Activated T-cell treated with anti-CD3 and anti-CD28 coated beads, Interleukin-2, amount 50 U/mL, for 72 hours (primary cell): ENCODE measurements around the gene TMEM123. TPM values are rescaled to one million over a fixed set of nuclear protein-coding genes. Genes with fewer than 3 reads are reported as not detected.

ENCODE experiments used
- ATAC-seq, 2 donors: fragments of 150-1000 bp; cut with Tn5 transposase; replicated peaks in 1 of 2; 2 replicates each; pipeline ENCODE4 v1.10.0; 2021; ENCODE audit warnings: moderate library complexity in 2 of 2, mild to moderate bottlenecking in 1 of 2
- DNase-seq, 2 donors: peaks; one replicate each; pipeline ENCODE4 v3.0.0; 2021 to 2022; ENCODE audit warnings: mixed read lengths in 1 of 2
- H3K27ac Mint-ChIP-seq: one replicate; pipeline ENCODE4 v1.8.0; 2022; ENCODE audit warnings: mild to moderate bottlenecking, moderate library complexity, mixed read lengths
- H3K27me3 Mint-ChIP-seq: one replicate; pipeline ENCODE4 v1.8.0; 2022; ENCODE audit warnings: low read depth, mixed read lengths
- H3K36me3 Mint-ChIP-seq, 2 donors: one replicate each; pipeline ENCODE4 v1.8.0; 2022; ENCODE audit warnings: mixed read lengths in 2 of 2, mild to moderate bottlenecking in 1 of 2; ENCODE audit not compliant: insufficient read depth in 2 of 2
- H3K4me1 Mint-ChIP-seq: one replicate; pipeline ENCODE4 v1.8.0; 2022; ENCODE audit warnings: low read depth, mixed read lengths
- H3K4me3 Mint-ChIP-seq, 2 donors: one replicate each; pipeline ENCODE4 v1.8.0; 2022; ENCODE audit warnings: mild to moderate bottlenecking in 2 of 2, mixed read lengths in 2 of 2, moderate library complexity in 2 of 2
- H3K9me3 Mint-ChIP-seq, 2 donors: one replicate each; pipeline ENCODE4 v1.8.0; 2022; ENCODE audit warnings: mixed read lengths in 2 of 2
- total RNA-seq, 2 donors: library from RNA; stranded (reverse); gene quantifications; one replicate each; pipeline ENCODE4 v1.2.3, GENCODE V29; 2022

TMEM123 gene
- total RNA-seq, 2 donors from 2014 or later, result 279 to 347 TPM

GRCh38 chr11:102390667-102391465, 61.7 kb downstream of the TMEM123 start:
- Mint-ChIP-seq H3K27me3 (no peaks in the 10 kb centered on the region), H3K36me3 (peaks cover 8 to 36% of the 10 kb centered on the region in 2 donors), H3K9me3 (peaks cover 0 to 2% of the 10 kb centered on the region in 2 donors), H3K27ac (peak overlapping the region; percentile 30), H3K4me1 (peaks cover 38% of the 10 kb centered on the region), H3K4me3 (no peak overlapping the region)
- peak; percentile 68 to 81 for ATAC-seq
- peak; percentile 63 to 64 for DNase-seq

GRCh38 chr11:102389253-102389652, 63.3 kb downstream of the TMEM123 start:
- Mint-ChIP-seq H3K27me3 (no peaks in the 10 kb centered on the region), H3K4me3 (no peak overlapping the region), H3K36me3 (peaks cover 8 to 33% of the 10 kb centered on the region in 2 donors), H3K9me3 (peaks cover 0 to 2% of the 10 kb centered on the region in 2 donors), H3K27ac (no peak overlapping the region), H3K4me1 (peaks cover 35% of the 10 kb centered on the region)
- DNase-seq, result no peak
- no peak for ATAC-seq

GRCh38 chr11:102387043-102387781, 65.4 kb downstream of the TMEM123 start:
- peaks cover 7 to 24% of the 10 kb centered on the region in 2 donors for H3K36me3 Mint-ChIP-seq
- H3K27me3 Mint-ChIP-seq, result no peaks in the 10 kb centered on the region
- no peak for DNase-seq
- peaks cover 23% of the 10 kb centered on the region for H3K4me1 Mint-ChIP-seq
- peaks cover 0 to 2% of the 10 kb centered on the region in 2 donors for H3K9me3 Mint-ChIP-seq
- H3K27ac Mint-ChIP-seq, result peak overlapping the region; percentile 48
- H3K4me3 Mint-ChIP-seq, result no peak overlapping the region
- ATAC-seq, result no peak

GRCh38 chr11:102386136-102386734, 66.3 kb downstream of the TMEM123 start:
- peaks cover 7 to 24% of the 10 kb centered on the region in 2 donors for H3K36me3 Mint-ChIP-seq
- peak overlapping the region; percentile 48 for H3K27ac Mint-ChIP-seq
- peaks cover 0 to 2% of the 10 kb centered on the region in 2 donors for H3K9me3 Mint-ChIP-seq
- H3K27me3 Mint-ChIP-seq, result no peaks in the 10 kb centered on the region
- no peak overlapping the region for H3K4me3 Mint-ChIP-seq
- H3K4me1 Mint-ChIP-seq, result peaks cover 23% of the 10 kb centered on the region
- ATAC-seq, result peak; percentile 19 to 22
- no peak for DNase-seq

GRCh38 chr11:102385085-102386007, 67.2 kb downstream of the TMEM123 start:
- peaks cover 16% of the 10 kb centered on the region for H3K4me1 Mint-ChIP-seq
- ATAC-seq, result no peak
- H3K36me3 Mint-ChIP-seq, result peaks cover 6 to 25% of the 10 kb centered on the region in 2 donors
- H3K27me3 Mint-ChIP-seq, result no peaks in the 10 kb centered on the region
- H3K4me3 Mint-ChIP-seq, result no peak overlapping the region
- H3K27ac Mint-ChIP-seq, result no peak overlapping the region
- H3K9me3 Mint-ChIP-seq, result peaks cover 0 to 2% of the 10 kb centered on the region in 2 donors
- DNase-seq, result no peak

GRCh38 chr11:102384419-102385079, 68.0 kb downstream of the TMEM123 start:
- H3K4me3 Mint-ChIP-seq, result no peak overlapping the region

GRCh38 chr11:102383839-102384238, 68.7 kb downstream of the TMEM123 start:
- Mint-ChIP-seq H3K36me3 (peaks cover 5 to 20% of the 10 kb centered on the region in 2 donors), H3K27me3 (no peaks in the 10 kb centered on the region), H3K27ac (no peak overlapping the region), H3K9me3 (peaks cover 0 to 2% of the 10 kb centered on the region in 2 donors), H3K4me3 (no peak overlapping the region), H3K4me1 (peaks cover 8% of the 10 kb centered on the region)
- DNase-seq (no peak), ATAC-seq (no peak)

More at GRCh38 chr11:102384419-102385079, 68.0 kb downstream of the TMEM123 start:
- H3K4me1 Mint-ChIP-seq, result peaks cover 13% of the 10 kb centered on the region
- peak in 1 of 2 donors; percentile 24 for ATAC-seq
- H3K36me3 Mint-ChIP-seq, result peaks cover 6 to 26% of the 10 kb centered on the region in 2 donors
- H3K27ac Mint-ChIP-seq, result no peak overlapping the region
- DNase-seq, result no peak
- H3K27me3 Mint-ChIP-seq, result no peaks in the 10 kb centered on the region
- peaks cover 0 to 2% of the 10 kb centered on the region in 2 donors for H3K9me3 Mint-ChIP-seq

GRCh38 chr11:102382384-102382783, 70.2 kb downstream of the TMEM123 start:
- Mint-ChIP-seq H3K4me3 (no peak overlapping the region), H3K27me3 (no peaks in the 10 kb centered on the region), H3K4me1 (peaks cover 13% of the 10 kb centered on the region), H3K9me3 (no peaks in the 10 kb centered on the region), H3K36me3 (peaks cover 7 to 16% of the 10 kb centered on the region in 2 donors), H3K27ac (no peak overlapping the region)
- DNase-seq (no peak), ATAC-seq (no peak)

GRCh38 chr11:102378818-102379217, 73.7 kb downstream of the TMEM123 start:
- DNase-seq (no peak), ATAC-seq (no peak)
- no peak overlapping the region for H3K27ac Mint-ChIP-seq
- H3K36me3 Mint-ChIP-seq, result peaks cover 12 to 22% of the 10 kb centered on the region in 2 donors
- H3K4me1 Mint-ChIP-seq, result peaks cover 5% of the 10 kb centered on the region
- no peaks in the 10 kb centered on the region for H3K9me3 Mint-ChIP-seq
- no peak overlapping the region for H3K4me3 Mint-ChIP-seq
- H3K27me3 Mint-ChIP-seq, result no peaks in the 10 kb centered on the region

- H3K9me3 Mint-ChIP-seq, result no peaks in the 10 kb centered on the region
- no peak overlapping the region for H3K4me3 Mint-ChIP-seq
- peaks cover 5% of the 10 kb centered on the region for H3K4me1 Mint-ChIP-seq
- DNase-seq (no peak), ATAC-seq (no peak)
- no peaks in the 10 kb centered on the region for H3K27me3 Mint-ChIP-seq
- no peak overlapping the region for H3K27ac Mint-ChIP-seq
- H3K36me3 Mint-ChIP-seq, result peaks cover 12 to 25% of the 10 kb centered on the region in 2 donors
Observed at GRCh38 chr11:102377891-102378290, 74.7 kb downstream of the TMEM123 start.

- H3K27ac Mint-ChIP-seq, result no peak overlapping the region
Observed at GRCh38 chr11:102375720-102376399, 76.7 kb downstream of the TMEM123 start.

More at GRCh38 chr11:102375720-102376399, 76.7 kb downstream of the TMEM123 start:
- peaks cover 13 to 31% of the 10 kb centered on the region in 2 donors for H3K36me3 Mint-ChIP-seq
- no peak overlapping the region for H3K4me3 Mint-ChIP-seq
- H3K9me3 Mint-ChIP-seq, result no peaks in the 10 kb centered on the region
- DNase-seq (no peak), ATAC-seq (no peak)
- peaks cover 13% of the 10 kb centered on the region for H3K4me1 Mint-ChIP-seq
- no peaks in the 10 kb centered on the region for H3K27me3 Mint-ChIP-seq
